Ishikawa (cell line): ENCODE data around the gene OTUD5.

Experiments
- CREB1 ChIP-seq: IDR thresholded peaks from 2 replicates; pipeline ENCODE4 v1.6.1; 2012; ENCODE audit warnings: low read depth
- EP300 ChIP-seq: IDR thresholded peaks from 2 replicates; pipeline ENCODE4 v1.6.1; 2012; ENCODE audit warnings: borderline replicate concordance
- MAX ChIP-seq: IDR thresholded peaks from 2 replicates; pipeline ENCODE4 v1.6.1; 2012
- NFIC ChIP-seq: IDR thresholded peaks from 2 replicates; pipeline ENCODE4 v1.6.1; 2012
- RAD21 ChIP-seq: IDR thresholded peaks from 2 replicates; pipeline ENCODE4 v1.6.1; 2012; ENCODE audit warnings: low read depth
- REST ChIP-seq: IDR thresholded peaks from 2 replicates; pipeline ENCODE4 v1.6.1; 2012; ENCODE audit warnings: low read depth, mild to moderate bottlenecking
- TAF1 ChIP-seq: IDR thresholded peaks from 2 replicates; pipeline ENCODE4 v1.6.1; 2012; ENCODE audit warnings: low read depth, mild to moderate bottlenecking
- TEAD4 ChIP-seq: IDR thresholded peaks from 2 replicates; pipeline ENCODE4 v1.6.1; 2012
- YY1 ChIP-seq: IDR thresholded peaks from 2 replicates; pipeline ENCODE4 v1.6.1; 2012; ENCODE audit warnings: low read depth

GRCh38 chrX:48890934-48891401 is 66.4 kb downstream of the OTUD5 start:
- TF ChIP-seq EP300, result no peak
- TF ChIP-seq REST, result no peak
- TF ChIP-seq MAX, result no peak
- no peak for TF ChIP-seq CREB1
- no peak for TF ChIP-seq TAF1
- TF ChIP-seq NFIC, result no peak
- no peak for TF ChIP-seq TEAD4
- no peak for TF ChIP-seq YY1
- TF ChIP-seq RAD21, result no peak
